Measurements from ENCODE around the gene ENTPD2. TPM values are rescaled to one million over a fixed set of nuclear protein-coding genes. Genes with fewer than 3 reads are reported as not detected.

ENTPD2 gene
- total and polyA plus RNA-seq, 4 experiments from 2014 or later, result not detected

DNA sequence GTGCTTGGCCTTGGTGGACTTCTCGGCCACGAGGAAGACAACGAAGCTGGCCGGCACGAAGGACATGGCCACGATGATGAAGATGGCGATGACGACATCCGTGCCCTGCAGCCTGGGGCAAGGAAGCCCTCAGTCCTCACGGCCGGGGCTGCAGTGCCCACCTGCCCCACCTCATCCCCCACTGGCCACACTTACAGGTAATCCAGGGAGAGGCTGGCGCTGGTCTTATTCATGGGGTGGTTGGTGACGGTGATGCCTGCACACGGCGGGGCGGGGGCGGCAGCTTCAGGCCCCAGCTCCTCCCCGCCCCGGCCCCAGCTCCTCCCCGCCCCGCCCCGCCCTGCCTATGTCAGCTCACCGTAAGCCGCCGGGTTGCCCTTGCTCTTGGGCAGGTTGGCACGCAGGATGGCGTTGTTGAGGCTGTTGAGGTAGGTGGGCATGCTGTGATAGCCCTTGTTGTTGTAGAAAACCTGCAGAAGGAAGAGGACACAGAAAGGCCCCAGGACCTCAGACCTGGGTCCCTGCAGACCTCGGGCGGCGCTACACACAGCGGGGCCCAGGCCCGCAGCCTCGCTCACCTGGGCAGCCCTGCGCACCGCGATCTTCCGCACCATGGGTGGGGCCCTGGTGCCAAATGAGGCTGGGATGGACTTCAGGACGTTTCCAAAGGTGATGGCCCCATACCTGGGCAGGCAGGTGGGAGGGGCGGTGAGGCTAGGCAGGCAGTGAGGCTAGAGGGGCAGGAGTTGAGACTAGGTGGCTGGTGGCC is 41.8 kb downstream of the ENTPD2 start:
- no peak overlapping the region for H3K27ac ChIP-seq (ENCODE audit: low read depth, low read length)
- H3K4me3 ChIP-seq (ENCODE audit: low read length in 2 of 2), result no peak overlapping the region
- intact Hi-C loops (cut with micrococcal nuclease), result no loop called here
- H3K27me3 ChIP-seq (ENCODE audit: insufficient read depth, low read length), result no peaks in the 10 kb centered on the region
- DNase-seq, result no peak
- H3K9me3 ChIP-seq (ENCODE audit: control insufficient read depth in 1 of 2, low read length in 2 of 2), result no peaks in the 10 kb centered on the region
- no peaks in the 10 kb centered on the region for H3K27me3 Mint-ChIP-seq
- POLR2A ChIA-PET (ENCODE audit: partially characterized antibody), result no interaction called here
- CTCF ChIA-PET (ENCODE audit: partially characterized antibody), result no interaction called here
- no peaks in the 10 kb centered on the region for H3K9me3 Mint-ChIP-seq
- no peaks in the 10 kb centered on the region for H3K4me1 ChIP-seq (ENCODE audit: insufficient read depth, low read length)
- peaks cover 0 to 12% of the 10 kb centered on the region in 2 donors for H3K36me3 Mint-ChIP-seq
- H3K4me1 Mint-ChIP-seq, result no peaks in the 10 kb centered on the region
- no peak overlapping the region for H3K4me3 Mint-ChIP-seq
- H3K36me3 ChIP-seq (ENCODE audit: insufficient read depth, low read length), result peaks cover 8% of the 10 kb centered on the region
- no peak overlapping the region for H3K27ac Mint-ChIP-seq

DNA sequence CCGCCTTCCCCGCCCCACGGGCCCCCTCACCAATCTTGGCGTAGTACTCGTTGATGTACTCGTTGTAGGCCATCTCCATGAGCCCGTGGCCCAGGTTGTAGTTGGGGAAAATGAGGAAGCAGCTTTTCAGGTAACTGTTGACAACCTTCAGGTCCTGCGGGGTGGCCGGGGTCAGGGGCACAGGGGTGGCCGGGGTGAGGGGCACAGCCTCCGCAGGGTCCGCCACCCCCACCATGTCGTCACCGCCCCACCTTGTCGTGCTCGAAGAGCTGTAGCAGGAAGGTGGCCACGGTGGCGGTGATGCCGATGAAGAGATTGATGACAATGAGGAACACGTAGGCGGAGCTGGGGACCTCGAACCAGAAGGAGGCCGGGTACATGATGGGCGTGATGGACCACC is 42.7 kb downstream of the ENTPD2 start:
- POLR2A ChIA-PET (ENCODE audit: partially characterized antibody), result no interaction called here
- Histone ChIP-seq H3K9me3 (ENCODE audit: control insufficient read depth in 1 of 2, low read length in 2 of 2) (no peaks in the 10 kb centered on the region), H3K27me3 (ENCODE audit: insufficient read depth, low read length) (no peaks in the 10 kb centered on the region), H3K4me1 (ENCODE audit: insufficient read depth, low read length) (no peaks in the 10 kb centered on the region), H3K4me3 (ENCODE audit: low read length in 2 of 2) (no peak overlapping the region), H3K36me3 (ENCODE audit: insufficient read depth, low read length) (peaks cover 7% of the 10 kb centered on the region), H3K27ac (ENCODE audit: low read depth, low read length) (no peak overlapping the region)
- no peak for DNase-seq
- Mint-ChIP-seq H3K4me3 (no peak overlapping the region), H3K4me1 (no peaks in the 10 kb centered on the region), H3K9me3 (no peaks in the 10 kb centered on the region), H3K36me3 (peaks cover 0 to 8% of the 10 kb centered on the region in 2 donors), H3K27ac (no peak overlapping the region), H3K27me3 (no peaks in the 10 kb centered on the region)
- intact Hi-C loops (cut with micrococcal nuclease), result no loop called here
- CTCF ChIA-PET (ENCODE audit: partially characterized antibody), result interaction anchor here (0.7 kb wide), 1 partner anchor 57 kb away, joined by 3 read pairs; no protein-coding TSS in a partner anchor

DNA sequence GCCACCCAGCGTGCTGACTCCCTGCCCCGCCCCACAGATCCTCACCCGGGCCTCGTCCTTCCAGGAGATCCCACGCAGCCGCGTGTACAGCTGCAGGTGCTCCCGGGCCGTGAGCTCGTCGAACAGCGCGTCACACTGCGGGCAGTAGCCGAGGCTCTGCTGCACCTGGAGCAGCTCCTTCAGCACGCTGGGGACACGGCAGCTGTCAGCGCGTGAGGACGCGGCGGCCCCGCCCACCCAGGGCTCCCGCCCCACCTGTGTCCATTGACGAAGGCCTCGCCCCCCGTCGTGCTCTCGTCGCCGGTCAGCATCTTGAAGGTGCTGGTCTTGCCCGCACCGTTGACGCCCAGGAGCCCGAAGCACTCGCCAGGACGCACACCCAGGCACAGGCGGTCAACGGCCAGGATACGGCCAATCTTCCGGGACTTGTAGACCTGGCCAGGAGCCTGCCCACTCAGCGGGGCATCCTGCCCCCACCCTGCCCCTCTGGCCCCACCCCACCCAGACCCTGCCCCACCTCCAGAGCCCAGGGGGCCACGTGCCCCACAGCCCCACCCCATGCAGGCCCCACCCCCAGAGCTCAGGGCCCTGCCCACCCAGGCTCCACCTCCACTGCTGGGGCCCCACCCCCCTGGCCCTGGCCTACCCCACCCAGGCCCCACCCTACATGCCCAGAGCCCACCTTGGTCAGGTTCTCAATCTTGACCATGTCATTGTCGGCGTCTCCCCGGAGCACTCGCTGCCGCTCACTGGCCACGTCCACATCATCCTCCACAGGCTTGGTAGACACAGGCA is 43.7 kb downstream of the ENTPD2 start:
- H3K9me3 ChIP-seq (ENCODE audit: control insufficient read depth in 1 of 2, low read length in 2 of 2), result no peaks in the 10 kb centered on the region
- H3K4me3 ChIP-seq (ENCODE audit: low read length in 2 of 2), result no peak overlapping the region
- H3K27me3 ChIP-seq (ENCODE audit: insufficient read depth, low read length), result no peaks in the 10 kb centered on the region
- no peaks in the 10 kb centered on the region for H3K4me1 ChIP-seq (ENCODE audit: insufficient read depth, low read length)
- no peaks in the 10 kb centered on the region for H3K27me3 Mint-ChIP-seq
- H3K4me1 Mint-ChIP-seq, result no peaks in the 10 kb centered on the region
- POLR2A ChIA-PET (ENCODE audit: partially characterized antibody), result no interaction called here
- no peaks in the 10 kb centered on the region for H3K9me3 Mint-ChIP-seq
- H3K36me3 ChIP-seq (ENCODE audit: insufficient read depth, low read length), result peaks cover 3% of the 10 kb centered on the region
- H3K27ac Mint-ChIP-seq, result no peak overlapping the region
- H3K27ac ChIP-seq (ENCODE audit: low read depth, low read length), result no peak overlapping the region
- CTCF ChIA-PET (ENCODE audit: partially characterized antibody), result interaction anchor here (0.6 to 0.7 kb wide), 2 partner anchors 25 to 58 kb away, joined by 3 read pairs; no protein-coding TSS in a partner anchor
- DNase-seq, result no peak
- intact Hi-C loops (cut with micrococcal nuclease), result no loop called here
- H3K36me3 Mint-ChIP-seq, result peaks cover 0 to 8% of the 10 kb centered on the region in 2 donors
- H3K4me3 Mint-ChIP-seq, result no peak overlapping the region

DNA sequence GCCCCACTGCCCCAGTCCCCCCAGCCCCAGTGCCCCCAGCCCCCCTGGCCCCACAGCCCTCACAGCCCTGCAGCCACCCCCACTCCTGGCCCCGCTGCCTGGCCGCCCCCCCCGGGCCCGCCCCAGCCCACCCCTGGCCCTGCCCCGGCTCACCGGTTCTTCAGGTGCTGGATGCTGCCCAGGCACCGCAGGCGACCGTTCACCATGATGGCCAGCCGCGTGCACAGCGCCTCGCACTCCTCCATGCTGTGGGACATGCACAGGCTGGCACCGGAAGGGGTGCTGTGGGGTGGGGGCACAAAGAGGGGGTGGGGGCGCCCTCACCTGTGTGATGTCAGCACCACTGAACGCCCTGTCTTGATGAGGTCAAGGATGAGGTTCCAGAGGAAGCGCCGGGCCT is 44.6 kb downstream of the ENTPD2 start:
- no peak overlapping the region for H3K4me3 ChIP-seq (ENCODE audit: low read length in 2 of 2)
- CTCF ChIA-PET (ENCODE audit: partially characterized antibody), result no interaction called here
- Mint-ChIP-seq H3K27me3 (no peaks in the 10 kb centered on the region), H3K27ac (no peak overlapping the region), H3K4me3 (no peak overlapping the region), H3K9me3 (peaks cover 0 to 2% (median 0%) of the 10 kb centered on the region in 8 donors), H3K36me3 (peaks cover 0 to 7% of the 10 kb centered on the region in 2 donors), H3K4me1 (peaks cover 0 to 5% (median 0%) of the 10 kb centered on the region in 4 donors)
- no peaks in the 10 kb centered on the region for H3K9me3 ChIP-seq (ENCODE audit: control insufficient read depth in 1 of 2, low read length in 2 of 2)
- no peaks in the 10 kb centered on the region for H3K36me3 ChIP-seq (ENCODE audit: insufficient read depth, low read length)
- POLR2A ChIA-PET (ENCODE audit: partially characterized antibody), result no interaction called here
- intact Hi-C loops (cut with micrococcal nuclease), result no loop called here
- no peak for DNase-seq
- H3K4me1 ChIP-seq (ENCODE audit: insufficient read depth, low read length), result no peaks in the 10 kb centered on the region
- H3K27ac ChIP-seq (ENCODE audit: low read depth, low read length), result no peak overlapping the region
- no peaks in the 10 kb centered on the region for H3K27me3 ChIP-seq (ENCODE audit: insufficient read depth, low read length)

DNA sequence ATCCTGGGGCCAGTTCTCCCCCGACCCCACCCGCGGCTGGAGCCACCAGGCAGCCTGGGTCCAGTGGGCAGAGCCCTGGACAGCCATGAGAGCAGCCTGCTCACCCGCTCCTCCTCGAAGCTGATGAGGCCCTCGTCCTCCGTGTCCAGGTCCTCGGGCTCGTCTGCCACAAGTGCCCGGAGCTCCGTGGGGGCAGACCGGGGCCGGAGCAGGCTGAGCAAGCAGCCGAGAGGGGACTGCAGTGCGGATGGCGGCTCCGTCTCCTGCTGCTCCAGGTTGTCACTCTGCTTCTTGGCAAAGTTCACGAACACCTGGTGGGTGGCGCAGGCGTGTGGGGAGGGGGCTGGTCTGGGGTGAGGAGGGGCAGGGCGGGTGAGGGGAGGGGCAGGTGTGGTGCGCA is 45.5 kb downstream of the ENTPD2 start:
- POLR2A ChIA-PET (ENCODE audit: partially characterized antibody), result interaction anchor here (1.5 kb wide), 1 partner anchor 27 kb away, joined by 4 read pairs; no protein-coding TSS in a partner anchor

DNA sequence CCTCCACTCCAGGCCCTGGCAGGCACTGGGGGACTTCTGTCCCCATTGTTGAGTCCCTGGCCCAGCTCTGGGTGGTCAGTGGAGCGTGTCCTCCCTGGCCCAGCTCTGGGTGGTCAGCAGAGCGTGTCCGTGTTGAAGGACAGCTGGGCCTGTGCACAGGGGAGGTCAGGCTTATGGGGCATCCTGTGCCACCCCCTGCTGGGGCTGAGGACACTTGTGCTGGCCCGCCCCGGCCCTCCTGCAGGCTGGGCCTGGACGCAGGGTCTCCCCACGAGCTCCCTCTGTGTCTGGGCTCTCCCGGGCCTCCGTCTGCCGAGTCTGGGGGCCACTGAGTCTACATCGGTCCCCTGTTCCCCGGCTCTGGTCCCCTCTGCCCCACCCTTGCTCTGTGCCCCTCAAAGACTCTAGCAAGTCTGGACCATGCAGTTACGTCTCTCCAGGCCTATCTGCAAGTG is 46.0 kb downstream of the ENTPD2 start:
- ChIA-PET POLR2A (ENCODE audit: partially characterized antibody) (interaction anchor here (1.4 to 1.5 kb wide), 2 partner anchors 19 to 27 kb away, joined by 3 to 4 read pairs; no protein-coding TSS in a partner anchor), CTCF (ENCODE audit: partially characterized antibody) (interaction anchor here (1.1 to 1.4 kb wide), 2 partner anchors 13 to 28 kb away, joined by 3 read pairs; no protein-coding TSS in a partner anchor)

More for the DNA sequence above, 45.5 kb downstream of the ENTPD2 start:
- no peaks in the 10 kb centered on the region for H3K27me3 ChIP-seq (ENCODE audit: insufficient read depth, low read length)
- no peak overlapping the region for H3K27ac Mint-ChIP-seq
- peaks cover 0 to 2% (median 0%) of the 10 kb centered on the region in 8 donors for H3K9me3 Mint-ChIP-seq
- no peaks in the 10 kb centered on the region for H3K9me3 ChIP-seq (ENCODE audit: control insufficient read depth in 1 of 2, low read length in 2 of 2)
- peaks cover 0 to 5% (median 0%) of the 10 kb centered on the region in 4 donors for H3K4me1 Mint-ChIP-seq
- no peak for DNase-seq
- CTCF ChIA-PET (ENCODE audit: partially characterized antibody), result no interaction called here
- H3K4me1 ChIP-seq (ENCODE audit: insufficient read depth, low read length), result no peaks in the 10 kb centered on the region
- H3K27ac ChIP-seq (ENCODE audit: low read depth, low read length), result no peak overlapping the region
- H3K36me3 Mint-ChIP-seq, result peaks cover 0 to 5% of the 10 kb centered on the region in 2 donors
- no peaks in the 10 kb centered on the region for H3K36me3 ChIP-seq (ENCODE audit: insufficient read depth, low read length)
- no peak overlapping the region for H3K4me3 ChIP-seq (ENCODE audit: low read length in 2 of 2)
- H3K27me3 Mint-ChIP-seq, result no peaks in the 10 kb centered on the region
- intact Hi-C loops (cut with micrococcal nuclease), result no loop called here
- H3K4me3 Mint-ChIP-seq, result no peak overlapping the region

More for the DNA sequence above, 46.0 kb downstream of the ENTPD2 start:
- Mint-ChIP-seq H3K4me1 (peaks cover 0 to 5% (median 0%) of the 10 kb centered on the region in 4 donors), H3K27me3 (no peaks in the 10 kb centered on the region), H3K27ac (no peak overlapping the region), H3K9me3 (peaks cover 0 to 2% (median 0%) of the 10 kb centered on the region in 8 donors), H3K36me3 (peaks cover 0 to 5% of the 10 kb centered on the region in 2 donors), H3K4me3 (no peak overlapping the region)
- Histone ChIP-seq H3K36me3 (ENCODE audit: insufficient read depth, low read length) (no peaks in the 10 kb centered on the region), H3K4me3 (ENCODE audit: low read length in 2 of 2) (no peak overlapping the region), H3K27me3 (ENCODE audit: insufficient read depth, low read length) (no peaks in the 10 kb centered on the region), H3K9me3 (ENCODE audit: control insufficient read depth in 1 of 2, low read length in 2 of 2) (no peaks in the 10 kb centered on the region), H3K4me1 (ENCODE audit: insufficient read depth, low read length) (no peaks in the 10 kb centered on the region), H3K27ac (ENCODE audit: low read depth, low read length) (no peak overlapping the region)
- intact Hi-C loops (cut with micrococcal nuclease), result no loop called here
- DNase-seq, result no peak

Data from CD4-positive, alpha-beta memory T cell (primary cell).